Measurements from ENCODE around the gene HS3ST5. TPM values are rescaled to one million over a fixed set of nuclear protein-coding genes. Genes with fewer than 3 reads are reported as not detected.

The HS3ST5 gene
- total RNA-seq, 4 donors from 2014 or later, result not detected

DNA sequence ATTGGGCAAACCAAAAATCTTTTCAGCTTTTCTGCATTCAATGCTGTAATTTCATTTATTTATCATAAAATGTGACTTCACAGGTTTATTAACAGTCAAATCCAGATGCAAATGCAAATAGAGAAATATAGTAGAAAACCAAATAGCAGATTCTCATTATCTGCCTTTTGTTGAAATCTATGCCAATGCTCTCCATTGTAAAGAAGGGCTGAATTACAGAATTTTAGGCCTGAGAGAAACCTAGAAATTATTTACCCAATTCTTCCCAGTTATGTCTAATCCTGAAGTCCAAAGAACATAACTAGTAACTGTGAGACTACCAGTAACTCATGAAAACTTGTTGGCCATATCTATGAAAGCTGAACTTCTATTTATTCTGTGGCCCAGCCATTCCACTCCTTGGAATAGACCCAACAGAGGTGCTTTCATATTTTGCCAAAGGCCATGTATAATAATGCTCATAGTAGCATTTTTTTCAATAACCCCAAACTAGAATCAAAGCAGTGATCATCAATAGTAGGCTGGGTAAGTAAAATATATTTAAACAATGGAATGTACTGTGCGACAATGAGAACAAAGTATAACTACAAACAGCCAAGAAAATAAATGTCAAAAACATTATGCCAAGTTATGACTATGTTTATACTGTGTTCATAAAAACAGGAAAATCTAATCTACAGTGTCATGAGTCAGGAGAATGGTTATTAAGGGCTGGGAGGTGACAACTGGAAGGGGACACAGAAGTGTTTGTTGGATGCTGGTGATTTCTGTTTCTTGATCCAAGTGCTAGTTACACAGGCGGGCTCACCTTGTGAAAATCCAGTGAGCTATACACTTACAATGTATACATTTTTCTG is 183.8 kb downstream of the HS3ST5 start:
- Histone ChIP-seq H3K9me3 (no peaks in the 10 kb centered on the region), H3K4me1 (no peaks in the 10 kb centered on the region), H3K4me3 (no peak overlapping the region), H3K27me3 (no peaks in the 10 kb centered on the region), H3K36me3 (no peaks in the 10 kb centered on the region), H3K27ac (no peak overlapping the region)
- DNase-seq (ENCODE audit: low spot score in 2 of 2), result no peak
- no peak for TF ChIP-seq POLR2A (IDR thresholded peaks at IDR 0.05)
- WGBS, result 62% methylated on average over 2 of the region's 2 CpGs

DNA sequence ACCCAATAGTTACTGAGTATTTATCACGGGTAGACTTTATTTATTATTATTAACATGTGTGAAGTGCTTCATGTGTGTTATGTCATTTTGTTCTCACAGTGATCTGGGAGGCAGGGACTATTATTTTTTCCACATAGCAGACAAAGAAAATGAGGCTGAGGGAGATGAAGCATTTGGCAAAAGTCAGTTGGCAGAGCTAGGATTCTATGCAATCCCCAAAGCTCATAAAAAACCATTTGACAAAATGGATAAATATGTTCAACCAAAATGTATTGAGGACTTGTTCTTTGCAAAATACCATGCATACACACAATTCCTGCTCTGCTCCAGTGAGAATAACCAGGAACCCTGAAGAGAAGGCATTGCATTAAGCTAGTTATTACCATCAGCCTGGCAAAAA is 184.4 kb downstream of the HS3ST5 start:
- WGBS, result 49% methylated on average over 1 of the region's 1 CpG
- H3K27ac ChIP-seq, result no peak overlapping the region
- H3K4me1 ChIP-seq, result no peaks in the 10 kb centered on the region
- TF ChIP-seq, protein P1, sequence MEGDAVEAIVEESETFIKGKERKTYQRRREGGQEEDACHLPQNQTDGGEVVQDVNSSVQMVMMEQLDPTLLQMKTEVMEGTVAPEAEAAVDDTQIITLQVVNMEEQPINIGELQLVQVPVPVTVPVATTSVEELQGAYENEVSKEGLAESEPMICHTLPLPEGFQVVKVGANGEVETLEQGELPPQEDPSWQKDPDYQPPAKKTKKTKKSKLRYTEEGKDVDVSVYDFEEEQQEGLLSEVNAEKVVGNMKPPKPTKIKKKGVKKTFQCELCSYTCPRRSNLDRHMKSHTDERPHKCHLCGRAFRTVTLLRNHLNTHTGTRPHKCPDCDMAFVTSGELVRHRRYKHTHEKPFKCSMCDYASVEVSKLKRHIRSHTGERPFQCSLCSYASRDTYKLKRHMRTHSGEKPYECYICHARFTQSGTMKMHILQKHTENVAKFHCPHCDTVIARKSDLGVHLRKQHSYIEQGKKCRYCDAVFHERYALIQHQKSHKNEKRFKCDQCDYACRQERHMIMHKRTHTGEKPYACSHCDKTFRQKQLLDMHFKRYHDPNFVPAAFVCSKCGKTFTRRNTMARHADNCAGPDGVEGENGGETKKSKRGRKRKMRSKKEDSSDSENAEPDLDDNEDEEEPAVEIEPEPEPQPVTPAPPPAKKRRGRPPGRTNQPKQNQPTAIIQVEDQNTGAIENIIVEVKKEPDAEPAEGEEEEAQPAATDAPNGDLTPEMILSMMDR (IDR thresholded peaks at IDR 0.05), result no peak
- no peak for TF ChIP-seq EP300 (IDR thresholded peaks at IDR 0.05)
- TF ChIP-seq POLR2A (IDR thresholded peaks at IDR 0.05), result no peak
- no peak for TF ChIP-seq POLR2AphosphoS5 (IDR thresholded peaks at IDR 0.05)
- no peak for DNase-seq (ENCODE audit: low spot score in 2 of 2)
- H3K9me3 ChIP-seq, result no peaks in the 10 kb centered on the region
- no peaks in the 10 kb centered on the region for H3K27me3 ChIP-seq
- H3K36me3 ChIP-seq, result no peaks in the 10 kb centered on the region
- no peak overlapping the region for H3K4me3 ChIP-seq

DNA sequence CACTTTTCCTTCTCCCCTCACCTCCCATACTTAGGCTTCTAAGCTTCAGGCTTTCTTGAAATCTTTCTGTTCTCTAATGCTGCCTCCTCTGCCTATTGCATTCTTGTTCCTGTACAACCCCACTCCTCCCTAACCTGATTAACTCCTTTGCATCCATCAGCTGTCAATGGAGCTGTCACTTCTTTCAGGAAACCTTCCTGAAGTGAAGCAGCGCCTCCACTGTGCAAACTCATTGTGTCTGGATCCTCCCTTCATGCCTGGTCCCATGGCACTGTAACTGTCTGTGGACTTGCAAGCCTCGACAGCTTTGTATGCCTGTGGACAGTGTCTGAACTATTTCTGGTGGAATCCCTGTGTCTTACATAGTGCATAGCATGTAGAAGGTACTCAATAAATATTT is 185.0 kb downstream of the HS3ST5 start:
- WGBS, result 65% methylated on average over 2 of the region's 2 CpGs
- no peak for DNase-seq (ENCODE audit: low spot score in 2 of 2)
- TF ChIP-seq EP300 (IDR thresholded peaks at IDR 0.05) (no peak), POLR2AphosphoS5 (IDR thresholded peaks at IDR 0.05) (no peak), POLR2A (IDR thresholded peaks at IDR 0.05) (no peak)
- TF ChIP-seq, protein P1 (IDR thresholded peaks at IDR 0.05), result no peak

DNA sequence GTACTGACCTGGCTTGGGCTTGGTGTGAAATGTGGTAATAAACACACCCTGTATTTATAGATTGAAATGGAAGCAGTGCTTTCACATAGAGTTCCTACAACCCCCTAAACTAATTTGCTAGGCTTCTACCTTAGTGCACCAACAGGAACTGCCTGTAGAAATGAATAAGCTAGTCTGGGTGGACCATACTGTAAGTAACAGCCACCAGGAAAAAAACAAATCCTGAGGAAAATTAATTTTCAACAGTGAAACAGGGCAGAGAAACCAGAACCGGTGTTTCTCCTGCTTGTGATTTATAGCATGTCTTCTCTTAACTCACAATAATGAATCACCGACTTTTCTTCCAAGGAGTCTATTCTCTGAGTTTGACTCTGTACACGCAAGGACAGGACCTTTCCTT is 187.1 kb downstream of the HS3ST5 start:
- WGBS, result 74% methylated on average over 3 of the region's 3 CpGs
- Histone ChIP-seq H3K4me3 (no peak overlapping the region), H3K27me3 (no peaks in the 10 kb centered on the region), H3K9me3 (no peaks in the 10 kb centered on the region), H3K36me3 (no peaks in the 10 kb centered on the region), H3K27ac (no peak overlapping the region), H3K4me1 (no peaks in the 10 kb centered on the region)
- TF ChIP-seq, protein P1 (IDR thresholded peaks at IDR 0.05), result no peak
- TF ChIP-seq POLR2AphosphoS5 (IDR thresholded peaks at IDR 0.05) (no peak), POLR2A (IDR thresholded peaks at IDR 0.05) (no peak), EP300 (IDR thresholded peaks at IDR 0.05) (no peak)
- DNase-seq (ENCODE audit: low spot score in 2 of 2), result no peak

More for the DNA sequence above, 185.0 kb downstream of the HS3ST5 start:
- H3K27me3 ChIP-seq, result no peaks in the 10 kb centered on the region
- no peaks in the 10 kb centered on the region for H3K9me3 ChIP-seq
- H3K4me1 ChIP-seq, result no peaks in the 10 kb centered on the region
- H3K4me3 ChIP-seq, result no peak overlapping the region
- no peaks in the 10 kb centered on the region for H3K36me3 ChIP-seq
- no peak overlapping the region for H3K27ac ChIP-seq

DNA sequence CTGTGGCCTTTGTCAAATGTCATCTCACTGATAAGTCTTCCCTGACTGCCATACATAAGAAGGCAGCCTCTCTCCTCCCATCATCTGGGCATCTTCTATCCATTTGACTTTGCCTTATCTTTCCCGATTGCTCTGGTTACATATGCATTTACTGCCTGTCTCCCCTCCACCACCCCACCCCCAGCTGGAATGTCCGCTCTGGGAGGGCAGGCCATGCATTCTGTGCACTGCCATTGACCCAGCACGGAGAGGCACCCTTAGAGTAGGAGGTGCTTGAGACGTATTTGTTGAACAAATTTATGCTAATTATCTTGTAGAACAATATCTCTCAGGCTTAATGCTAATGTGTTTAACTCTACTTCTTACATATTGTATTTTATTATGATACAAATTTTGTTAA is 188.0 kb downstream of the HS3ST5 start:
- no peak for DNase-seq (ENCODE audit: low spot score in 2 of 2)
- Histone ChIP-seq H3K9me3 (no peaks in the 10 kb centered on the region), H3K27ac (no peak overlapping the region), H3K36me3 (no peaks in the 10 kb centered on the region), H3K27me3 (no peaks in the 10 kb centered on the region), H3K4me3 (no peak overlapping the region), H3K4me1 (no peaks in the 10 kb centered on the region)
- 84% methylated on average over 4 of the region's 4 CpGs for WGBS
- TF ChIP-seq POLR2AphosphoS5 (IDR thresholded peaks at IDR 0.05), result no peak
- TF ChIP-seq, protein P1 (IDR thresholded peaks at IDR 0.05), result no peak
- no peak for TF ChIP-seq POLR2A (IDR thresholded peaks at IDR 0.05)
- TF ChIP-seq EP300 (IDR thresholded peaks at IDR 0.05), result no peak

All from suprapubic skin (tissue), 4 donors.